ENCODE data around the gene BOD1. TPM values are rescaled to one million over a fixed set of nuclear protein-coding genes. Genes with fewer than 3 reads are reported as not detected.

BOD1 gene
- total and polyA plus RNA-seq, 8 donors, result 8.2 to 58.4 (median 26.5) TPM

DNA sequence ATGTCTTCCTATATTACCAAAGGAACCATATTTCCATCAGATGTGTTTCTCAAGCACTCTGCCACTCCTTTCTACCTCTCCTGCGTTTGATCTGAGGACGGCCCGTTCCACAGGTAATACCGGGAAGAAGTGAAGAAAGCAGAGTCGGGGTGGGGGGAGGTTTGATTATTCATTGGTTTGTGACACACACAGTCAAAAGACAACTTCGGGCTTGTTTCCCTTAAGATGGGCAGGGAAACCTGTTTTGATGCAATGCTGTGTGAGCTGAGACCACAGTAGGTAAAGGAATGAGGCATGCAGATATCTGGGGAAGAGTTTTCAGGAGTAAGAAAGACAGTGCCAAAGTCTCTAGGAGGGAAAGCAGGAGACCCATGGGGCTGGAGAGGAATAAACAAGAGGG is 54.0 kb downstream of the BOD1 start:
- DNase-seq, result no peak
- Histone ChIP-seq H3K27ac (no peak overlapping the region), H3K27me3 (peaks cover 0 to 9% (median 0%) of the 10 kb centered on the region in 3 donors), H3K4me1 (no peaks in the 10 kb centered on the region), H3K9me3 (peaks cover 0 to 30% (median 21%) of the 10 kb centered on the region in 4 donors), H3K4me3 (no peak overlapping the region), H3K36me3 (no peaks in the 10 kb centered on the region)
- WGBS, 5 donors, result 70 to 89% (median 83%) methylated on average over 6 of the region's 6 CpGs
- intact Hi-C loops (cut with DNase I; ENCODE audit: low total_unique reads), result no loop called here
- no peak for TF ChIP-seq CTCF (IDR thresholded peaks at IDR 0.05)
- TF ChIP-seq POLR2A (IDR thresholded peaks at IDR 0.05), result no peak
- no peak for TF ChIP-seq EP300 (IDR thresholded peaks at IDR 0.05)
- no peak for TF ChIP-seq POLR2AphosphoS5 (IDR thresholded peaks at IDR 0.05)
